Kidney epithelial cell (primary cell): Measurements from ENCODE around the gene DPP6. TPM values are rescaled to one million over a fixed set of nuclear protein-coding genes. Genes with fewer than 3 reads are reported as not detected.

ENCODE experiments used
- DNase-seq: peaks from one replicate; pipeline ENCODE4 v3.0.0-alpha.2; 2010; ENCODE audit warnings: low read depth
- H3K27me3 ChIP-seq: 2 replicates; pipeline ENCODE4 v1.6.0; 2011; ENCODE audit warnings: low read length; ENCODE audit not compliant: control insufficient read depth, insufficient read depth
- H3K36me3 ChIP-seq: 2 replicates; pipeline ENCODE4 v1.5.1; 2011; ENCODE audit warnings: low read length; ENCODE audit not compliant: control insufficient read depth, insufficient read depth
- H3K4me3 ChIP-seq: 2 replicates; pipeline ENCODE4 v1.5.1; 2011; ENCODE audit warnings: low read depth, mild to moderate bottlenecking, control low read depth, low read length
- CTCF ChIP-seq: IDR thresholded peaks from 2 replicates; pipeline ENCODE4 v1.5.1; 2011; ENCODE audit warnings: mild to moderate bottlenecking, moderate library complexity, low read length, control low read depth, inconsistent platforms; ENCODE audit not compliant: insufficient read depth, poor library complexity, severe bottlenecking
- total RNA-seq: library from RNA; depleted of rRNA; stranded (reverse); fragments of >200 nt; gene quantifications from 2 replicates; pipeline ENCODE4 v1.2.3, GENCODE V29; 2015

The DPP6 gene
- total RNA-seq, 1 donor from 2014 or later = 0.84 TPM

GRCh38 chr7:154425271-154425670 lies 373.1 kb downstream of the DPP6 start:
- TF ChIP-seq CTCF = no peak
- Histone ChIP-seq H3K36me3 (no peaks in the 10 kb centered on the region), H3K27me3 (no peaks in the 10 kb centered on the region), H3K4me3 (no peak overlapping the region)
- DNase-seq = no peak

- no peak overlapping the region for H3K4me3 ChIP-seq
- H3K27me3 ChIP-seq = no peaks in the 10 kb centered on the region
- DNase-seq = no peak
- H3K36me3 ChIP-seq = no peaks in the 10 kb centered on the region
- TF ChIP-seq CTCF = no peak
These were observed 374.6 kb downstream of the DPP6 start for GRCh38 chr7:154426778-154427177.

GRCh38 chr7:154427533-154427932 lies 375.3 kb downstream of the DPP6 start:
- Histone ChIP-seq H3K36me3 (no peaks in the 10 kb centered on the region), H3K27me3 (no peaks in the 10 kb centered on the region), H3K4me3 (no peak overlapping the region)
- no peak for DNase-seq
- TF ChIP-seq CTCF = no peak

- TF ChIP-seq CTCF = no peak
- no peak for DNase-seq
- Histone ChIP-seq H3K27me3 (no peaks in the 10 kb centered on the region), H3K4me3 (no peak overlapping the region), H3K36me3 (no peaks in the 10 kb centered on the region)
These were observed 377.6 kb downstream of the DPP6 start for GRCh38 chr7:154429666-154430404.

GRCh38 chr7:154430640-154431039 lies 378.4 kb downstream of the DPP6 start:
- H3K4me3 ChIP-seq = no peak overlapping the region
- no peak for TF ChIP-seq CTCF
- H3K36me3 ChIP-seq = no peaks in the 10 kb centered on the region
- DNase-seq = no peak
- H3K27me3 ChIP-seq = no peaks in the 10 kb centered on the region

GRCh38 chr7:154431045-154431444 lies 378.8 kb downstream of the DPP6 start:
- DNase-seq = no peak
- Histone ChIP-seq H3K27me3 (no peaks in the 10 kb centered on the region), H3K36me3 (no peaks in the 10 kb centered on the region), H3K4me3 (no peak overlapping the region)
- no peak for TF ChIP-seq CTCF
